ENCODE measurements around the gene LRRC10B. TPM values are rescaled to one million over a fixed set of nuclear protein-coding genes. Genes with fewer than 3 reads are reported as not detected.

The LRRC10B gene
- total RNA-seq, 3 donors from 2014 or later: 1.5 to 3.3 TPM; not detected in 1

- Histone ChIP-seq H3K27me3 (no peaks in the 10 kb centered on the region), H3K36me3 (no peaks in the 10 kb centered on the region), H3K27ac (no peak overlapping the region), H3K9me3 (no peaks in the 10 kb centered on the region), H3K4me3 (no peak overlapping the region), H3K4me1 (no peaks in the 10 kb centered on the region)
- TF ChIP-seq POLR2AphosphoS5 (IDR thresholded peaks at IDR 0.05) (no peak), POLR2A (IDR thresholded peaks at IDR 0.05) (no peak), CTCF (IDR thresholded peaks at IDR 0.05) (no peak)
- no peak for DNase-seq (ENCODE audit: low spot score in 2 of 2)
- intact Hi-C loops (cut with DNase I; ENCODE audit: low total_unique reads): no loop called here
Observed at GRCh38 chr11:61534025-61534932, 25.7 kb downstream of the LRRC10B start.

GRCh38 chr11:61534933-61535839 lies 26.6 kb downstream of the LRRC10B start:
- no peaks in the 10 kb centered on the region for H3K27me3 ChIP-seq
- no peaks in the 10 kb centered on the region for H3K36me3 ChIP-seq
- TF ChIP-seq CTCF (IDR thresholded peaks at IDR 0.05) (no peak), POLR2A (IDR thresholded peaks at IDR 0.05) (no peak)
- H3K27ac ChIP-seq: no peak overlapping the region
- H3K9me3 ChIP-seq: no peaks in the 10 kb centered on the region
- no peak overlapping the region for H3K4me3 ChIP-seq
- no peak for DNase-seq (ENCODE audit: low spot score in 2 of 2)
- intact Hi-C loops (cut with DNase I; ENCODE audit: low total_unique reads): no loop called here
- H3K4me1 ChIP-seq: no peaks in the 10 kb centered on the region

GRCh38 chr11:61535998-61536675 lies 27.6 kb downstream of the LRRC10B start:
- no peak for DNase-seq (ENCODE audit: low spot score in 2 of 2)
- no peaks in the 10 kb centered on the region for H3K9me3 ChIP-seq
- no peak overlapping the region for H3K4me3 ChIP-seq
- no peak overlapping the region for H3K27ac ChIP-seq
- H3K27me3 ChIP-seq: no peaks in the 10 kb centered on the region
- intact Hi-C loops (cut with DNase I; ENCODE audit: low total_unique reads): no loop called here
- no peak for TF ChIP-seq CTCF (IDR thresholded peaks at IDR 0.05)
- TF ChIP-seq POLR2AphosphoS5 (IDR thresholded peaks at IDR 0.05): no peak
- no peak for TF ChIP-seq POLR2A (IDR thresholded peaks at IDR 0.05)
- H3K36me3 ChIP-seq: no peaks in the 10 kb centered on the region
- H3K4me1 ChIP-seq: no peaks in the 10 kb centered on the region

GRCh38 chr11:61536676-61537270 lies 28.2 kb downstream of the LRRC10B start:
- intact Hi-C loops (cut with DNase I; ENCODE audit: low total_unique reads): no loop called here
- Histone ChIP-seq H3K4me1 (no peaks in the 10 kb centered on the region), H3K4me3 (no peak overlapping the region), H3K27me3 (no peaks in the 10 kb centered on the region), H3K9me3 (no peaks in the 10 kb centered on the region), H3K36me3 (no peaks in the 10 kb centered on the region), H3K27ac (no peak overlapping the region)
- TF ChIP-seq CTCF (IDR thresholded peaks at IDR 0.05) (no peak), POLR2AphosphoS5 (IDR thresholded peaks at IDR 0.05) (no peak), POLR2A (IDR thresholded peaks at IDR 0.05) (no peak)
- DNase-seq (ENCODE audit: low spot score in 2 of 2): no peak

Data from breast epithelium (tissue), 4 donors.